HCT116 (cell line): Measurements from ENCODE around the gene MCOLN3. TPM values are rescaled to one million over a fixed set of nuclear protein-coding genes. Genes with fewer than 3 reads are reported as not detected.

Source experiments
- ATAC-seq: fragments of 200-7000 bp; cut with Tn5 transposase; 2 replicates; pipeline ENCODE4 v1.9.1; 2020; ENCODE audit warnings: mild to moderate bottlenecking, moderate library complexity
- BruUV-seq: library from RNA; stranded (reverse); fragments of 400-500 nt; replicated peaks from 2 replicates; lab custom pipeline; 2021; lab: Mats Ljungman, UMichigan
- CTCF ChIA-PET: fragments of 300-600 bp; sonication (Branson Sonifier 250); formaldehyde crosslinking; loops from one replicate; lab custom pipeline; 2021; ENCODE audit warnings: antibody characterized with exemption; lab: Charles Lee
- POLR2A ChIA-PET: fragments of 300-600, 350-600 bp; sonication (Branson Sonifier 250); formaldehyde crosslinking; loops from one replicate; lab custom pipeline; 2021; ENCODE audit warnings: antibody characterized with exemption; lab: Charles Lee
- RAD21 ChIA-PET, 2 experiments: fragments of 300-600 bp; sonication (Branson Sonifier 250); formaldehyde crosslinking; loops; one replicate each; lab custom pipeline; 2023; ENCODE audit warnings: low total read pairs in 2 of 2; ENCODE audit not compliant: uncharacterized antibody in 2 of 2, unreplicated experiment in 2 of 2, low non-redundant PET in 1 of 2; lab: Charles Lee
- DNase-seq: peaks from one replicate; pipeline ENCODE4 v3.0.0-alpha.2; 2010; ENCODE audit warnings: low read depth, low spot score
- H2AFZ ChIP-seq: fragments of 200-600 bp; shearing (Covaris generic), sonication (generic); 2 replicates; pipeline ENCODE4 v1.6.1; 2017; ENCODE audit warnings: low read depth, mixed run types, mixed read lengths, antibody characterized with exemption, low read length; ENCODE audit not compliant: poor library complexity, severe bottlenecking
- H3K27ac ChIP-seq: 2 replicates; pipeline ENCODE4 v1.5.1; 2012; ENCODE audit warnings: low read depth, low read length
- H3K27me3 ChIP-seq: fragments of 200-600 bp; sonication (generic); 2 replicates; pipeline ENCODE4 v1.6.1; 2016; ENCODE audit warnings: mixed run types, low read length, mixed read lengths; ENCODE audit not compliant: insufficient read depth
- H3K36me3 ChIP-seq, 2 experiments: fragments of 200-500 bp in 1 of 2; fragments of 200-600 bp in 1 of 2; sonication (Bioruptor generic) in 1 of 2; sonication (generic) in 1 of 2; 2 replicates each; pipeline versions ENCODE4 v1.5.1 to v1.6.1; 2014 to 2016; ENCODE audit warnings: low read length in 2 of 2, inconsistent platforms in 1 of 2, mixed read lengths in 1 of 2, mixed run types in 1 of 2; ENCODE audit not compliant: insufficient read depth in 2 of 2, control insufficient read depth in 1 of 2
- H3K4me1 ChIP-seq, 2 experiments: fragments of 200-600 bp in 1 of 2; sonication (generic) in 1 of 2; 2 replicates each; pipeline versions ENCODE4 v1.5.1 to v1.6.1; 2012 to 2017; ENCODE audit warnings: low read length in 2 of 2, inconsistent platforms in 1 of 2, mild to moderate bottlenecking in 1 of 2, mixed read lengths in 1 of 2, mixed run types in 1 of 2, moderate library complexity in 1 of 2; ENCODE audit not compliant: insufficient read depth in 2 of 2, control insufficient read depth in 1 of 2
- H3K4me2 ChIP-seq: fragments of 200-600 bp; sonication (generic); 2 replicates; pipeline ENCODE4 v1.6.1; 2017; ENCODE audit warnings: mixed run types, low read length, mixed read lengths
- H3K4me3 ChIP-seq, 2 experiments: fragments of 200-600 bp in 1 of 2; sonication (generic) in 1 of 2; replicated peaks in 1 of 2; 2 replicates each; pipeline ENCODE4 v1.5.1; 2011 to 2016; ENCODE audit warnings: low read length in 2 of 2, control low read depth in 1 of 2, low read depth in 1 of 2, mild to moderate bottlenecking in 1 of 2, mixed read lengths in 1 of 2, mixed run types in 1 of 2
- H3K79me2 ChIP-seq: fragments of 200-600 bp; sonication (generic); 2 replicates; pipeline ENCODE4 v1.6.1; 2017; ENCODE audit warnings: mild to moderate bottlenecking, mixed run types, low read length, moderate library complexity, mixed read lengths; ENCODE audit not compliant: insufficient read depth
- H3K9ac ChIP-seq: fragments of 200-600 bp; sonication (generic); 2 replicates; pipeline ENCODE4 v1.6.1; 2016; ENCODE audit warnings: low read length, mixed read lengths
- H3K9me2 ChIP-seq: fragments of 200-600 bp; sonication (generic), shearing (Covaris generic); 2 replicates; pipeline ENCODE4 v1.6.1; 2017; ENCODE audit warnings: mixed run types, mild to moderate bottlenecking, moderate library complexity; ENCODE audit not compliant: insufficient read depth
- H3K9me3 ChIP-seq, 2 experiments: fragments of 200-500 bp in 1 of 2; fragments of 200-600 bp in 1 of 2; sonication (Bioruptor generic) in 1 of 2; sonication (generic) in 1 of 2; 2 replicates each; pipeline ENCODE4 v1.6.1; 2014 to 2017; ENCODE audit warnings: low read length in 2 of 2, mixed read lengths in 2 of 2, inconsistent platforms in 1 of 2, low read depth in 1 of 2, mild to moderate bottlenecking in 1 of 2, mixed run types in 1 of 2, moderate library complexity in 1 of 2; ENCODE audit not compliant: control insufficient read depth in 1 of 2, insufficient read depth in 1 of 2
- H4K20me1 ChIP-seq: fragments of 200-600 bp; sonication (generic), shearing (Covaris generic); 2 replicates; pipeline ENCODE4 v1.6.1; 2017; ENCODE audit warnings: mixed run types, mild to moderate bottlenecking, moderate library complexity; ENCODE audit not compliant: insufficient read depth
- ATF3 ChIP-seq: IDR thresholded peaks from 2 replicates; pipeline ENCODE4 v1.6.1; 2012
- CTCF ChIP-seq, 3 experiments: fragments of 200-600 bp in 1 of 3; sonication (generic) in 1 of 3; IDR thresholded peaks in 2 of 3; conservative IDR thresholded peaks in 1 of 3; 2 replicates each; pipeline ENCODE4 v1.5.1; 2012 to 2017; ENCODE audit warnings: low read depth in 2 of 3, low read length in 2 of 3, antibody characterized with exemption in 1 of 3, borderline replicate concordance in 1 of 3, control low read depth in 1 of 3, mild to moderate bottlenecking in 1 of 3, mixed read lengths in 1 of 3, mixed run types in 1 of 3, moderate library complexity in 1 of 3; ENCODE audit not compliant: insufficient read depth in 1 of 3
- EZH2 ChIP-seq: fragments of 200-600 bp; sonication (generic); IDR thresholded peaks from 2 replicates; pipeline ENCODE4 v1.6.1; 2017; ENCODE audit warnings: antibody characterized with exemption, mixed run types
- JUND ChIP-seq: IDR thresholded peaks from 2 replicates; pipeline ENCODE4 v1.6.1; 2012
- POLR2A ChIP-seq: IDR thresholded peaks from 2 replicates; pipeline ENCODE4 v1.7.0; 2011; ENCODE audit warnings: borderline replicate concordance; ENCODE audit not compliant: insufficient read depth, insufficient read length; ENCODE audit errors: extremely low read depth
- POLR2AphosphoS5 ChIP-seq: IDR thresholded peaks from 2 replicates; pipeline ENCODE4 v1.6.1; 2011; ENCODE audit warnings: mild to moderate bottlenecking, low read depth, low read length, moderate library complexity
- REST ChIP-seq: IDR thresholded peaks from 2 replicates; pipeline ENCODE4 v1.6.1; 2012; ENCODE audit warnings: low read depth
- SIN3A ChIP-seq: IDR thresholded peaks from 2 replicates; pipeline ENCODE4 v1.6.1; 2012; ENCODE audit warnings: low read depth
- SRF ChIP-seq: IDR thresholded peaks from 2 replicates; pipeline ENCODE4 v1.6.1; 2012; ENCODE audit warnings: low read depth
- TCF7L2 ChIP-seq: IDR thresholded peaks from 2 replicates; pipeline ENCODE4 v1.7.0; 2011; ENCODE audit warnings: borderline replicate concordance, inconsistent platforms; ENCODE audit not compliant: insufficient read depth, insufficient read length; ENCODE audit errors: extremely low read depth
- YY1 ChIP-seq: IDR thresholded peaks from 2 replicates; pipeline ENCODE4 v1.6.1; 2011; ENCODE audit warnings: low read length, low read depth, moderate library complexity, mild to moderate bottlenecking; ENCODE audit not compliant: insufficient replicate concordance; ENCODE audit errors: extremely low read depth
- ZBTB33 ChIP-seq: IDR thresholded peaks from 2 replicates; pipeline ENCODE4 v1.6.1; 2011; ENCODE audit warnings: mild to moderate bottlenecking, low read length, moderate library complexity; ENCODE audit not compliant: insufficient replicate concordance; ENCODE audit errors: extremely low read depth
- ZNF274 ChIP-seq: fragments of 200-500 bp; sonication (Bioruptor generic); IDR thresholded peaks from 2 replicates; pipeline ENCODE4 v1.6.1; 2014; ENCODE audit warnings: mild to moderate bottlenecking, low read depth, low read length, inconsistent platforms
- intact Hi-C: fragments of 100-400 bp; cut with micrococcal nuclease; formaldehyde crosslinking; loops from 2 replicates; pipeline ENCODE4 v1.10.0; 2022
- total RNA-seq: library from RNA; stranded (reverse); gene quantifications from one replicate; pipeline ENCODE4 v1.2.1, GENCODE V29; 2021; ENCODE audit not compliant: unreplicated experiment

MCOLN3 gene
- total RNA-seq, 1 experiment from 2014 or later, result 10.7 TPM

- H3K27ac ChIP-seq, result peak overlapping the region; percentile 60
- H3K79me2 ChIP-seq, result no peaks in the 10 kb centered on the region
- intact Hi-C loops, result loop anchor here (1.0 kb wide), 1 partner anchor 154 kb away; the partner anchor contains the start of gene SYDE2
- BruUV-seq, result no TSS peak
- peaks cover 3 to 12% of the 10 kb centered on the region in 2 experiments; a peak in 3 of 4 replicates for H3K4me1 ChIP-seq
- ChIA-PET CTCF (interaction anchor here (1.8 kb wide), 1 partner anchor 103 kb away, joined by 5 read pairs; no protein-coding TSS in a partner anchor), POLR2A (no interaction called here), RAD21 (no interaction called here)
- H2AFZ ChIP-seq, result no peak overlapping the region
- no peak for DNase-seq
- H3K9me2 ChIP-seq, result no peaks in the 10 kb centered on the region
- no peak for TF ChIP-seq EZH2
- no peak for TF ChIP-seq POLR2AphosphoS5
- TF ChIP-seq SIN3A, result no peak
- TF ChIP-seq POLR2A, result no peak
- no peak for TF ChIP-seq TCF7L2
- no peak for TF ChIP-seq CTCF (IDR thresholded peaks at IDR 0.05 in 2 of 3, conservative IDR thresholded peaks at IDR 0.05 in 1 of 3; ENCODE audit: borderline replicate concordance in 1 of 3, insufficient read depth in 1 of 3, low read depth in 2 of 3, low read length in 2 of 3)
- TF ChIP-seq REST, result no peak
- TF ChIP-seq ATF3, result no peak
- TF ChIP-seq YY1, result no peak
- TF ChIP-seq JUND, result no peak
- TF ChIP-seq SRF, result no peak
- TF ChIP-seq ZNF274, result no peak
- no peak for TF ChIP-seq ZBTB33
- H3K9me3 ChIP-seq, result no peaks in the 10 kb centered on the region
- peak overlapping the region; percentile 62 to 82 for H3K4me3 ChIP-seq
- peak overlapping the region; percentile 89 for H3K4me2 ChIP-seq
- H3K36me3 ChIP-seq, result no peaks in the 10 kb centered on the region
- H3K27me3 ChIP-seq, result no peaks in the 10 kb centered on the region
- no peaks in the 10 kb centered on the region for H4K20me1 ChIP-seq
- peak overlapping the region; percentile 79 for H3K9ac ChIP-seq
- peak; percentile 80 for ATAC-seq
Measured at GRCh38 chr1:85047472-85048295, 616 bp downstream of the MCOLN3 start.
